ENCODE measurements around the gene HEBP2.
"Not testable (repeated sequence)": the region's sequence is repeated elsewhere in the genome, so short reads cannot be mapped to it uniquely, and the experiment has no call there.

The HEBP2 gene

GRCh38 chr6:138419766-138420165, 15.7 kb downstream of the HEBP2 start:
- no peak for DNase-seq (ENCODE audit: low spot score)
- TF ChIP-seq CTCF (IDR thresholded peaks at IDR 0.05; ENCODE audit: extremely low read depth, missing control alignments): no peak

DNA sequence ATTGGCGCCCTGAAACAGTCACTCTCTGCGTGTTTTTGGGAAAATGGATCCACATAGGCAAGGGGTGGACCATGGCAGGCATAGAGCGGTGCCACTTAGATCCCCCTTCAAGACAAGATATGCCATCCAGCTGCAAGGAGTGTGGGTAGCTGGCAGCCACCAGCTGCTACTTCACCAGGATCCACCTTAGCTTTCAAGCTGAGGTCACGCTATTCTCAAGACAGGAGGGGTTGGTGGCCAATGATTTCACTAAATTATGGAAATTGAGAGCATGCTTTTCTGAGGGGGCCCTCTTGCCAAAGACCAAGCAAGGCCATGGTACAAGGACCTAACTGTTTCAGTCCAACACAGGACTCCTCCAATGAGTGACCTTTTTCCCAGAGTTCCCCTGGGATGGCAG, 16.3 kb downstream of the HEBP2 start:
- TF ChIP-seq CTCF (IDR thresholded peaks at IDR 0.05; ENCODE audit: extremely low read depth, missing control alignments): no peak
- DNase-seq (ENCODE audit: low spot score): no peak

DNA sequence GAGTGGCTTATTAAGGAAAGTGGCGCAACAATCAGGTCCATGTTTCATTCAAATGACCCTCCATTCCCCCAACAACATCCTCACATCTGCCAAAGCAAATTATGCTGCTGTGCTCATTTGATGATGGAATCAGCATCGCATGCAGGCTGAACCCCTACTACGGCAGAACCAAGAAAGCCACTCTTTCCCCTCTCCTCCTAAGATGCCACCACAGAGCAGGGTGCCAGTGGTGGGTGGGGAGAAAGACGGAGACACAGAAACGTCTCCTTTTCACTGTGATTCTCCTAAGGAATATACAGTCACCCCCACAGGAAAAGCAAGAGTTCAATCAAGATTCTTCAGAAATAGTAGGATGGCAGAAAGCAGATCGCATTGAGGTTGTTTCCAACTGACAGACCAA, 17.1 kb downstream of the HEBP2 start:
- TF ChIP-seq CTCF (IDR thresholded peaks at IDR 0.05; ENCODE audit: extremely low read depth, missing control alignments): no peak
- no peak for DNase-seq (ENCODE audit: low spot score)

DNA sequence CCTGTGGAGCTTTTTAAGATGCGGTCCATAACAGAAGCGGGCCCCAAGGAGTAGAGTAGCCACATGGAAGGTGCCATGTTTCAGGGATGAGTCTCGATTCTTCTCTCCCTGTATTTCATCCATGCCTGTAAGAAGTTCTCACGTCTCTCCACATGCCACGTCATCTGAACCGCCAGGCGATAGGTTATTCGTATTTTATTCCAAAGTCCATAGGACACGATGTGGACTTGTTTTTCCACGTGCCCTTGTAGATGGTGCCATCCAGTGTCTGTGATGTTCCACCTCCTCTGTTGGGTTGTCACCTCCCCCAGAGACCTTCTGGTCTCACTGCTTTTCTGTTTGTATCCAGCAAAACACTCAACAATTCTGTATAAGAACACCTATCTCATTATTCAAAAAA, 17.6 kb downstream of the HEBP2 start:
- no peak for DNase-seq (ENCODE audit: low spot score)
- no peak for TF ChIP-seq CTCF (IDR thresholded peaks at IDR 0.05; ENCODE audit: extremely low read depth, missing control alignments)

GRCh38 chr6:138422861-138423260, 18.8 kb downstream of the HEBP2 start:
- no peak for TF ChIP-seq CTCF (IDR thresholded peaks at IDR 0.05; ENCODE audit: extremely low read depth, missing control alignments)
- DNase-seq (ENCODE audit: low spot score): no peak

GRCh38 chr6:138424004-138424904, 20.2 kb downstream of the HEBP2 start:
- TF ChIP-seq CTCF (IDR thresholded peaks at IDR 0.05; ENCODE audit: extremely low read depth, missing control alignments): no peak
- no peak for DNase-seq (ENCODE audit: low spot score)

- not testable (repeated sequence) for DNase-seq (ENCODE audit: low spot score)
These were observed 21.2 kb downstream of the HEBP2 start for GRCh38 chr6:138425256-138425655.

All from GM20000 (cell line).